LNCAP (cell line): ENCODE results near the gene GPR162.

Experiments
- CTCF ChIP-seq: fragments of 450-650 bp; IDR thresholded peaks from 2 replicates; pipeline ENCODE4 v1.5.1; 2017; ENCODE audit warnings: mild to moderate bottlenecking

Gene GPR162

GRCh38 chr12:6829536-6830220 lies 8.1 kb downstream of the GPR162 start:
- no peak for TF ChIP-seq CTCF

- no peak for TF ChIP-seq CTCF
These were observed 8.8 kb downstream of the GPR162 start for GRCh38 chr12:6830286-6830890.

GRCh38 chr12:6830999-6831398 lies 9.4 kb downstream of the GPR162 start:
- no peak for TF ChIP-seq CTCF

GRCh38 chr12:6831450-6831995 lies 9.9 kb downstream of the GPR162 start:
- no peak for TF ChIP-seq CTCF

- no peak for TF ChIP-seq CTCF
These were observed 10.5 kb downstream of the GPR162 start for GRCh38 chr12:6832125-6832524.

- TF ChIP-seq CTCF: no peak
These were observed 11.7 kb downstream of the GPR162 start for GRCh38 chr12:6833189-6833890.

GRCh38 chr12:6834254-6834653 lies 12.6 kb downstream of the GPR162 start:
- TF ChIP-seq CTCF: no peak
